WTC11 (cell line): ENCODE results near the gene FAM227B.

Experiments used
- CREM ChIP-seq: sonication (generic); formaldehyde crosslinking; IDR thresholded peaks from 2 replicates; pipeline ENCODE4 v1.8.1; 2022; ENCODE audit warnings: mild to moderate bottlenecking, missing genetic modification reagents, moderate library complexity
- CTCF ChIP-seq: fragments of 200-600 bp; IDR thresholded peaks from 2 replicates; pipeline ENCODE4 v1.8.0; 2022; ENCODE audit warnings: antibody characterized with exemption
- ELF4 ChIP-seq: sonication (generic); formaldehyde crosslinking; IDR thresholded peaks from 2 replicates; pipeline ENCODE4 v1.8.1; 2022; ENCODE audit warnings: low read depth, mild to moderate bottlenecking, moderate library complexity, missing genetic modification reagents
- EMX1 ChIP-seq: fragments of 250-450 bp; sonication (Bioruptor Pico); IDR thresholded peaks from 2 replicates; pipeline ENCODE4 v1.8.0; 2021; ENCODE audit warnings: mild to moderate bottlenecking
- GRHL2 ChIP-seq: fragments of 250-450 bp; sonication (Bioruptor Pico); IDR thresholded peaks from 2 replicates; pipeline ENCODE4 v1.8.0; 2022; ENCODE audit warnings: mild to moderate bottlenecking, moderate library complexity; ENCODE audit not compliant: insufficient replicate concordance, severe bottlenecking
- HMGA2 ChIP-seq: fragments of 250-450 bp; sonication (Bioruptor Pico); IDR thresholded peaks from 2 replicates; pipeline ENCODE4 v1.4.0; 2021; ENCODE audit warnings: mild to moderate bottlenecking, moderate library complexity
- IRF1 ChIP-seq: sonication (generic); formaldehyde crosslinking; IDR thresholded peaks from 2 replicates; pipeline ENCODE4 v1.8.0; 2023; ENCODE audit warnings: missing genetic modification reagents
- MYBL2 ChIP-seq: sonication (generic); formaldehyde crosslinking; IDR thresholded peaks from 2 replicates; pipeline ENCODE4 v1.8.1; 2023; ENCODE audit warnings: mild to moderate bottlenecking, moderate library complexity, missing genetic modification reagents
- OVOL2 ChIP-seq: fragments of 250-450 bp; sonication (Bioruptor Pico); IDR thresholded peaks from 2 replicates; pipeline ENCODE4 v1.9.0; 2021; ENCODE audit warnings: mild to moderate bottlenecking, borderline replicate concordance
- TP53 ChIP-seq: sonication (generic); formaldehyde crosslinking; IDR thresholded peaks from 2 replicates; pipeline ENCODE4 v1.8.1; 2023; ENCODE audit warnings: mild to moderate bottlenecking, missing genetic modification reagents
- ZNF671 ChIP-seq: fragments of 250-450 bp; sonication (Bioruptor Pico); IDR thresholded peaks from 2 replicates; pipeline ENCODE4 v1.8.0; 2021; ENCODE audit warnings: mild to moderate bottlenecking

DNA sequence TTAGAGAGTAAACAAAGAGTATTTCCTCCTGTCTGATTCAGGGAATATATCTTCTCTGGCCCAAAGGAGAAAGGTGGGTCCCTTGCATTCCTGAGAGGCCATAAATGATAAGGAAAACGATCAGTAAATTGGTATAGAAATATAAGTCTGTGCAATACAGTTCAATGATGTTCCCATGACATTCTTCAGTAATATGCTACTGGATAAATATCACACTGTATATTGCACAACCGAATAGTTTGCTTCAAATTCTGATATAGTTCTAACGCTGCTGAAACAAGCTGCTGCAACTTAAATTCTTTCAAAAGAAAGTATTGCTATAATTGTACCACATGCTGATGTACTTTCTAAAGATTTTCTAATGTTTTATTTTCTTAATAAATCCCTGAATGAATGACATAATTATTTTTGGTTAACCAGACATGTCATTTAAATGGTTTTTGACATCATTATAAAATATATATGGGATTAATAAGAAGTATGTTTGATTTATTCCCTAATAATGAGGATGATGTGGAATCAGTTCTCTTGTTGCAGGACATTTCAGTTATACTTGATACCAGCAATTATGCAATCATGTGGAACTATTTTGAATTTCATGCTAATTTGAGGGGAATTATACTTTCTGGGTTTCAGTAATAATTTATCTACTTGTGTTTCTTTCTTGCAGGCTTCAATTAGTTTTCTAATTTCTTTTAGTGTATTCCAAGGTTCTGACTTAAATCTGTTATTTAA is 152.7 kb downstream of the FAM227B start:
- TF ChIP-seq CTCF (no peak), HMGA2 (no peak), ZNF671 (CRISPR knock-in tag) (no peak), MYBL2 (CRISPR knock-in tag) (no peak), GRHL2 (CRISPR knock-in tag) (no peak), ELF4 (no peak), OVOL2 (no peak), IRF1 (CRISPR knock-in tag) (no peak), TP53 (CRISPR knock-in tag) (no peak), CREM (CRISPR knock-in tag) (no peak), EMX1 (no peak)
